GM12872 (cell line): ENCODE data around the gene NFKBIB.

Experiments
- TF ChIP-seq, protein P1 (sequence below): IDR thresholded peaks from 3 replicates; pipeline ENCODE4 v1.5.1; 2011; ENCODE audit warnings: low read depth, mild to moderate bottlenecking, low read length, moderate library complexity; ENCODE audit not compliant: insufficient read depth

NFKBIB gene

DNA sequence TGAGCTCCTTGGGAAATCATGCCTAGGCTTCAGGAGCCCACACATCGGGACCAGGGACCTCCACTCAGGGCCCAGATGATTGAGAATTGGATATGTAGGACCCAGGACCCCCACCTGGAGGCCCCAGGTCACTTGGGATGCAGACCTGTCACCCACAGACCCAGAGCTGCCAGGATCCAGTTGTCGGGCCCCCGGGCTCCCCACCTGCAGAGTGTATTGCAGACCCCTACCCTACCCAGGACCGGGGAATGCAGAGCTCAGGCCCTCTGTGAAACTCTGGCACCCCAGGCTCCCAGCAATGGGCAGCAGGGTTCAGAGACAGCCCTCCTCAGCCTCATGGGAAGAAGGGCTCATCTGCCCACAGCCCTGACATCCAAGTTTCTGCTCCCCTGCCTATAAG is 5.9 kb downstream of the NFKBIB start:
- TF ChIP-seq, protein P1, sequence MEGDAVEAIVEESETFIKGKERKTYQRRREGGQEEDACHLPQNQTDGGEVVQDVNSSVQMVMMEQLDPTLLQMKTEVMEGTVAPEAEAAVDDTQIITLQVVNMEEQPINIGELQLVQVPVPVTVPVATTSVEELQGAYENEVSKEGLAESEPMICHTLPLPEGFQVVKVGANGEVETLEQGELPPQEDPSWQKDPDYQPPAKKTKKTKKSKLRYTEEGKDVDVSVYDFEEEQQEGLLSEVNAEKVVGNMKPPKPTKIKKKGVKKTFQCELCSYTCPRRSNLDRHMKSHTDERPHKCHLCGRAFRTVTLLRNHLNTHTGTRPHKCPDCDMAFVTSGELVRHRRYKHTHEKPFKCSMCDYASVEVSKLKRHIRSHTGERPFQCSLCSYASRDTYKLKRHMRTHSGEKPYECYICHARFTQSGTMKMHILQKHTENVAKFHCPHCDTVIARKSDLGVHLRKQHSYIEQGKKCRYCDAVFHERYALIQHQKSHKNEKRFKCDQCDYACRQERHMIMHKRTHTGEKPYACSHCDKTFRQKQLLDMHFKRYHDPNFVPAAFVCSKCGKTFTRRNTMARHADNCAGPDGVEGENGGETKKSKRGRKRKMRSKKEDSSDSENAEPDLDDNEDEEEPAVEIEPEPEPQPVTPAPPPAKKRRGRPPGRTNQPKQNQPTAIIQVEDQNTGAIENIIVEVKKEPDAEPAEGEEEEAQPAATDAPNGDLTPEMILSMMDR, result no peak

DNA sequence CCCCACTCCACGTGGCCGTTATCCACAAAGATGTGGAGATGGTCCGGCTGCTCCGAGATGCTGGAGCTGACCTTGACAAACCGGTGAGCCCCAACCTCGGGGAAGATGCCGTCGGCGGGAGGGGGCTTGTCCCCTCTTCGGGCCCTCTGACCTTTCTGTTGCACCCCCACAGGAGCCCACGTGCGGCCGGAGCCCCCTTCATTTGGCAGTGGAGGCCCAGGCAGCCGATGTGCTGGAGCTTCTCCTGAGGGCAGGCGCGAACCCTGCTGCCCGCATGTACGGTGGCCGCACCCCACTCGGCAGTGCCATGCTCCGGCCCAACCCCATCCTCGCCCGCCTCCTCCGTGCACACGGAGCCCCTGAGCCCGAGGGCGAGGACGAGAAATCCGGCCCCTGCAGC is 7.5 kb downstream of the NFKBIB start:
- TF ChIP-seq, protein P1, result no peak

DNA sequence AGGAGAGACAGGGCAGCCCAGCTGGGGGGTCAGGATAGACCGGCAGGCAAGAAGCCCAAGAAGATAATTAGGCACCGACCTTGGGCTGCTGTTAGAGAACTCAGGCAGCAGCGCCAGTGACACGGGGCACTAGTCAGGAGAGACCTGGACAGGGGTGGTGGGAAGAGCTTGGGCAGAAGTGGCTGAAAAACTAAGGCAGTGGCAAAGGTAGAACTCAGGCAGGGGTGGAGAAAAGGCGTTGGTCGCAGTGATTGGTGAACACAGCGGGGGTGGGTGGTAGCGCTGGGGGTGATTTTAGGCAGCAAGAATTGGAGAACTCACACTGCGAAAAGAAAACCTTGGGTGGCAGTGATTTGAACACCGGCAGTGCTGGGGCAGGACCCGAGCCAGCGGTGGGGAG is 7.9 kb downstream of the NFKBIB start:
- TF ChIP-seq, protein P1, result no peak

DNA sequence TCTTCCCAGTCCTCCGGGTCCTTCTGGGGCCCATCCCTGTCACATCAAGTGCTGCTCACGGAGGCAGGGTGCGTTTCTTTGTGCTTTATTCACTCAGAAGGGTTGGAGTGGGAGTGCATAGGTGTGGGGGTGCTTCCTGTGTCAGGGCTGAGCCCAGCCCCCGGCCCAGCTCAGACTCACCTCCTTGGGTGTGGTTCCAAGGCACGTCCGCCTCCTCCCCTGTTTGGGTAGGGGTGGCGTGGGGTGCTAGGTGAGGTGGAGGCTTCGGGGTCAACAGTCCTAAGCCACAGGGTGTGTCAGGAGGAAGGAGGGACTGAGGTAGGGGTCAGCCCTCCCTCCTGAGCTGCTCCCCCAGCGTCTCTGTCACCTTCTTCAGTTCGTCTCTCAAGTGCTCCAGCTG is 9.1 kb downstream of the NFKBIB start:
- TF ChIP-seq, protein P1, result no peak

DNA sequence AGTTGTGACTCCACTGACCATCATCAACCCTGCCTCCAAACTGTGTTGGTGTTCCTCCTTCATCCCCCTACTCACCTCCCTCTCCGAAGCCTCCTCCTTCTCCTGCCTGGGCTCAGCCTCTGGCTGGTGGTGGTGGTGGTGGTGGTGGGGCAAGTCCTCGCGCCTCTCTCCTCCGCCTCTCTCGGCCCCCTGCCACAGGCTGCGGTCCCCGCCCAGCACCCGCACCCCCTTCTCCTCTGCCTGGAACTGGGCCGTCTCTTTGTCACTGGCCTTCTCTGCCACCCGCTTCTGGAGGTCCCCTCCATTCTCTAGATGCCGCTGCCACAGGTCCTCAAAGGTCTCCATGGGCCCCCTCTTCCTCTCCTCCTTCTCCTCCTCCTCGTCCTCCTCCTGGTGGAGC is 10.7 kb downstream of the NFKBIB start:
- TF ChIP-seq, protein P1, result no peak

DNA sequence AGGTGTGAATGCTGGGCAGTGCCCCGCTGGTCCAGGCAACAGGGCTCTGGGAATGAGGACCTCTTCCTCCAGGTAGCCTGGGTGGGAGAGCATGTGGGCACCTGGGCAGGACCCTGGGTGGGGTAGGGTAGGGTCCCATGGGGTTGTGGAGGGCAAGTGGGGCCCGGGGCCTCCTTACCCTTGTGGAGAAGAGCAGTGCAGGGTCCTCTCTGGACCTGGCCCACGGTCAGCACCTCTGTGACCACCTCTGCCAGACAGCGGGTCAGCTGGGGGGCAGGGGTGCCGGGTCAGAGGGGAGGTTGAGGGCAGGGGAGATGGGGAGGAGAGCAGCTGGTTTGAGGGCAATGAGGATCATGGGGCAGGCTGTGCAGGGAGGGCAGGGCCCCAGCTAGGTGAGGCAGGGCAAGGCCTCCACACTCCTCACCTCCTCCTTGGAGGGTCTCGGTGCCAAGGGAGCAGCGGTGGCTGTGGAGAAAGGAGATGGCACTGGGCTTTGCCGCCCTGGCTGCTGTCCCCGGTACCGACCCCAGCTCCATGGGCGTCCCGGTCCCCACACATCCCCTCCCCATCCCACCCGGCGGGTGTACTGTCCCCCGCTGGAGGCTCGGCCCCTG is 11.7 kb downstream of the NFKBIB start:
- TF ChIP-seq, protein P1, result no peak

DNA sequence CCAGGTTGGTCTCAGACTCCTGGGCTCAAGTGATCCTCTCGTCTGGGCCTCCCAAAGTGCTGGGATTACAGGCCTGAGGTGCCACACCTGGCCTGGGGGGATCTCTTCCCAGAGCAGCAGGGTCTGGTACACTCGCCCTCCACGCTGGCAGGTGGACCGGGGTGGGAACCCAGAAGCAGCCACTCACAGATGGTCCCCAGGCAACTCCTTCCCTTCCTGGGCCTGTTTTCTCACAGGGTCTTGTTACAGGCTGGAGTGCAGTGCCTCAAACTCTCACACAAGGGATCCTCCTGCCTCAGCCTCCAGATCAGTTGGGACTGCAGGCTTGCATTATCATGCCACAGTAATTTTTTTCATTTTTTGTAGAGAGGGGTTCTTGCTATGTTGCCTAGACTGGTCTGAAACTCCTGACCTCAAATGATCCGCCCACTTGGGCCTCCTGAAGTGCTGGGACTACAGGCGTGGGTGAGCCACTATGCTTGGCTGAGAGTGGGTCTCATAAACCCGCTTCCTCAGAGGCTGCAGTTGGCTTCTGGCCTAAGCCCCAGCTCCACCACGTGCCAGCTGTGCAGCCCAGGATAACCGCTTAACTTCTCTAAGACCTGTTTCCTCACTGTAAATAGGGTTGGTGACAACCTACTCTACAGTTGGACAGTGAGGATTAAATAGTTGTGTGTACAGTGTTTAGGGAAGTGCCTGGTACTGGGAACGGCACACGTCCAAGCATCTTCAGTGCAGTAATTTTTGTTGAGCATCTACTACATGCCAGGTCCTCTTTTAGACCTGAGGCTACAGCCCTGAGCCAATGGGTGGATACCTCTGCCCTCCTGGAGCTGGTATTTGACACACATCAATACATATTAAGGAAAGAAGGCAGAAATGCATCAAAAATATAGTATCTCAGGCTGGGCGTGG is 13.1 kb downstream of the NFKBIB start:
- TF ChIP-seq, protein P1, result no peak
